Germinal center (tissue), 1 donor: Measurements from ENCODE around the gene TMEM168.
A peak's percentile ranks its signal among the peaks of the same experiment; 100 is the strongest.
"Not testable (repeated sequence)": the region's sequence is repeated elsewhere in the genome, so short reads cannot be mapped to it uniquely, and the experiment has no call there.

Experiments used
- DNase-seq: peaks from one replicate; pipeline ENCODE4 v3.0.0; 2012; ENCODE audit warnings: mixed read lengths, low spot score

TMEM168 gene

GRCh38 chr7:112789817-112790585, at the start of gene TMEM168:
TMEM168 (minus strand) TSS chr7:112790393; CDS start chr7:112784825, 5,568 bp downstream.
- peak; percentile 83 for DNase-seq

GRCh38 chr7:112835928-112836327, 45.7 kb upstream of the TMEM168 start:
- not testable (repeated sequence) for DNase-seq

- no peak for DNase-seq
Observed at GRCh38 chr7:112833082-112833481, 42.9 kb upstream of the TMEM168 start.

- DNase-seq, result no peak
Observed at GRCh38 chr7:112830769-112831168, 40.6 kb upstream of the TMEM168 start.

GRCh38 chr7:112828696-112829095, 38.5 kb upstream of the TMEM168 start:
- DNase-seq, result no peak

GRCh38 chr7:112821345-112821744, 31.2 kb upstream of the TMEM168 start:
- no peak for DNase-seq

- DNase-seq, result no peak
Observed at GRCh38 chr7:112819536-112819935, 29.3 kb upstream of the TMEM168 start.

- no peak for DNase-seq
Observed at GRCh38 chr7:112806156-112806555, 16.0 kb upstream of the TMEM168 start.

GRCh38 chr7:112802406-112802805, 12.2 kb upstream of the TMEM168 start:
- no peak for DNase-seq

- no peak for DNase-seq
Observed at GRCh38 chr7:112800486-112800885, 10.3 kb upstream of the TMEM168 start.

- no peak for DNase-seq
Observed at GRCh38 chr7:112799448-112800120, 9.4 kb upstream of the TMEM168 start.

- DNase-seq, result no peak
Observed at GRCh38 chr7:112798274-112799159, 8.3 kb upstream of the TMEM168 start.

- DNase-seq, result not testable (repeated sequence)
Observed at GRCh38 chr7:112796552-112796951, 6.4 kb upstream of the TMEM168 start.

- no peak for DNase-seq
Observed at GRCh38 chr7:112792441-112792840, 2.2 kb upstream of the TMEM168 start.

GRCh38 chr7:112791465-112792168, 1.4 kb upstream of the TMEM168 start:
- DNase-seq, result no peak

- DNase-seq, result peak; percentile 62
Observed at GRCh38 chr7:112790586-112791003, 402 bp upstream of the TMEM168 start.

- no peak for DNase-seq
Observed at GRCh38 chr7:112789453-112789816, 758 bp downstream of the TMEM168 start.

GRCh38 chr7:112788778-112789343, 1.3 kb downstream of the TMEM168 start:
- no peak for DNase-seq

GRCh38 chr7:112784603-112785002, 5.6 kb downstream of the TMEM168 start:
- no peak for DNase-seq

- no peak for DNase-seq
Observed at GRCh38 chr7:112782498-112782897, 7.7 kb downstream of the TMEM168 start.

- DNase-seq, result no peak
Observed at GRCh38 chr7:112781558-112781957, 8.6 kb downstream of the TMEM168 start.

- no peak for DNase-seq
Observed at GRCh38 chr7:112781110-112781509, 9.1 kb downstream of the TMEM168 start.
